HG02610 (cell line): ENCODE results near the gene RNF182.

Experiments used
- ATAC-seq: cut with Tn5 transposase; IDR thresholded peaks from one replicate; pipeline ENCODE4 v1.9.1; 2021; ENCODE audit warnings: mild to moderate bottlenecking, moderate library complexity; ENCODE audit not compliant: unreplicated experiment

RNF182 gene

DNA sequence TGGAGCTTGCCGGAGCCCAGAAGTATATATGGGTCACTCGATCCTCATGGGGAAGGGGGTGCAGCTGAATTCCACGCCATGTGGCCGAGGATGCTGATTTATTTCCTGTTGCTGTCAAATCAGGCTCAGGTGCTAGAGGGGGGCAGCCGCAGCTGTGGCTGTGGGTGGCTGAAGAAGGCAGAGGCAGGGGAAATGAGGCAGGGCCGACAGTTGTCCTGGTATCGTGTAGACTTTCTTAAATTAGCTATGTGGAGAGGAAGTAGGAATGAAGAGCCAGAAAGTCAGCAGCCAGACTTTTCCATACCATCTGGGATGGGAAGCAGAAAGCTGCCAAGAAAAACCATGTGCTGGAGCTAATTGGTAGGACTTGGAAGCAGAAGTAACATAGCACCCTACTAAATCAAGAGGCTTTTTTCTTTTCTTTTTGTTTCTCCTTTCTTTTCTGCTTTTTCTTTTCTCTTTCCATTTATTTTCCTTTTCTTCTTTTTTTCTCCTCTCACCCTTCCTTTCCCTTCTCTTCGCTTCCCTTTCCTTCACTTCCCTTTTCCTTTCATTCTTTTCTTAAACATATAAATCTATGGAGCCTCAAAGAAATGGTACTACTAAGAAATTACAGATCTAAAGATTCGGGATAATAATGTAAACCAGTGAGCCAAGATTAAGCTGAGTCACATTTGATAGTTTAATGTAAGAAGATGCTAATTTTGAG lies 102.2 kb downstream of the RNF182 start:
- ATAC-seq, result no peak

DNA sequence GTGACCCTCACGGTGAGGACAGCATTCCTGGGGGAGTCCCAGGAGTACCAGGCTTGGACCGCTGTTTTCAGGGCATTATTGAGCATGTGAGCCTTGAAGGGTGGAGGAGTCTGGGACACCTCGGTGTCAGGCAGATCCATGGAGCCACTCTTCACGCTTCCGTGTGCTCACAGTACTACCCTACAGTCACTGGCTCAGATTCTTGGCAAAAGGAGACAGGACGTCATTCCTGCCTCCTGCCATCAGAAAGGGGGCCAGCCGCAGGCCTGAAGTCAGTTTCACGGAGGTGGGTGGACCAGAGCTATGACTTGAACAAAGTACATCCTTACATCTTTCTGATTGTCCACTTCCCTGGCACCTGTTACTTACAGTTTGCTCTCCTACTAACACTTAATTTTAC lies 103.9 kb downstream of the RNF182 start:
- no peak for ATAC-seq

DNA sequence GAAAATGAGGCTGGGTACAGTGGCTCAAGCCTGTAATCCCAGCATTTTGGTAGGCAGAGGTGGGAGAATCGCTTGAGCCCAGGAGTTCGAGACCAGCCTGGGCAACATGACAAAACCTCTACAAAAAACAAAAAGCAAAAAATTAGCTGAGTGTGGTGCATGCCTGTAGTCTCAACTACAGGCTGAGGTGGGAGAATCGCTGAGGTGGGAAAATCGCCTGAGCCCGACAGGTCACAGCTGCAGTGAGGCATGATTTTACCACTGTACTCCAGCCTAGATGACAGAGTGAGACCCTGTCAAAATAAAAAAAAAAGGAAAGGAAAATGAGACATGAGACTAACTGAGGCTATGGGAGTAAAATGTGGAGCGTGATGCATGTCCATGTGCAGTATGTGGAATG lies 104.9 kb downstream of the RNF182 start:
- no peak for ATAC-seq
